Neural cell (in vitro differentiated cells): ENCODE measurements around the gene TOR1A.

Source experiments
- CTCF ChIP-seq: fragments of 450-650 bp; IDR thresholded peaks from 2 replicates; pipeline ENCODE4 v1.5.1; 2014; ENCODE audit warnings: antibody characterized with exemption, mild to moderate bottlenecking, moderate library complexity; ENCODE audit not compliant: poor library complexity, severe bottlenecking
- POLR2AphosphoS5 ChIP-seq: IDR thresholded peaks from 2 replicates; pipeline ENCODE4 v1.6.1; 2012
- RAD21 ChIP-seq: fragments of 450-650 bp; conservative IDR thresholded peaks from 2 replicates; pipeline ENCODE4 v1.6.1; 2014; ENCODE audit warnings: antibody characterized with exemption, mild to moderate bottlenecking, moderate library complexity
- SMC3 ChIP-seq: fragments of 450-650 bp; conservative IDR thresholded peaks from 2 replicates; pipeline ENCODE4 v1.6.1; 2014; ENCODE audit warnings: antibody characterized with exemption, mild to moderate bottlenecking, moderate library complexity; ENCODE audit not compliant: poor library complexity

- TF ChIP-seq CTCF (no peak), SMC3 (no peak), RAD21 (no peak), POLR2AphosphoS5 (no peak)
These were observed 2.8 kb upstream of the TOR1A start for GRCh38 chr9:129826759-129827158.
